ENCODE results near the gene KLF13.

KLF13 gene

DNA sequence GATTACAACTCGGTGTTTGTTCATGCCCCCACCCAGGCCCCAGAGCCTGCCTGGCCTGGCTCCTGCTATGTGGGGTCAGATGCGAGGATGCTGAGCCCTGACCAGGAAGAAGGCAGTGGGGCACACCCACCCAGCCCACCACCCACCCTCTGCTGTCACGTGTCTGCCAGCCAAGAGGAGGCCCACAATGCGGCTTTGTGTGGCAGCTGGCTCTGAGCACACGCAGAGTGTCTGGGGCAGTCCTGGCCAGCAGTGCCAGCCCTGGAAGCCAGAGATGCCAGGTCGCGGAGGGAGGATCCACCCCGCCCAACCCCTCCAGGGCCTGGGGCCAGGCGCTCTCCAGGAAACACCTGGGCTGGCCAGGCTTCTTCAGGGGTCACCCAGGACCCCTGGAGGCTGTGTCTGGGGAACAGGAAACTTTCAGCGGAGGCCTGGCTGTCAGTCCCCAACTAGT, 26.4 kb upstream of the KLF13 start:
- no peak for DNase-seq (ENCODE audit: low read depth in 3 of 3)

- DNase-seq (ENCODE audit: low read depth in 3 of 3) = no peak
Measured at GRCh38 chr15:31300981-31301672, 25.5 kb upstream of the KLF13 start.

GRCh38 chr15:31301673-31301990, 25.0 kb upstream of the KLF13 start:
- DNase-seq (ENCODE audit: low read depth in 3 of 3) = no peak

DNA sequence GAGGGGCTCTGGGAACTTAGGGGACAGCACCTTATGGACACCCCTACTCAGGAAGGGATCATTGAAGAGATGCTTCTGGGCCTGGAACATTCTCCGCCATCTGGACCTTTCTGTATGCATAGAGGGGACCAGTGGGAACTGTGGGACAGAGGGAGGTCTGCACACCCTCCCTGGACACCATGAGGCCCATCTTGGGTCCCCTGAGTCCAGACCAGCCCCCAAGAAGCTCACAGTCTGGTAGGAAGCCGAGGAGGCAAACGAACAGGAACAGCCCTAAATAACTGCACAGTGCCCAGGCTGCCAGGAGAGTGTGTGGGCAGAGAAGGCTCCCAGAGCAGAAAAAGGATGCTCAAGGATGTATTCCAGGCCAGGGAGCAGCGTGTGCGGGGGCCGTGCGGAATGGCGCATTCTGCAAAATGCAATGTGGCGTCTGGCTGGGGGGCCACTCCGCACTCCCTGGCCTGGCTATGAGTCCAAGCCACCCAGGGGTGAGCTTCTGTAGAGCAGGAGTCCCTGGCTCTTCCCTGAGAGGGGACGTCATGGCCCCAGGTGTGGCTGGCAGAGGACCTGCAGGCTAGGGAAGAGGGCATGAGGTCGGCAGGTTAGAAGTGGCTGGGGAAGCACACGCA, 24.5 kb upstream of the KLF13 start:
- DNase-seq (ENCODE audit: low read depth in 3 of 3) = no peak

GRCh38 chr15:31302778-31303725, 23.6 kb upstream of the KLF13 start:
- no peak for DNase-seq (ENCODE audit: low read depth in 3 of 3)

- DNase-seq (ENCODE audit: low read depth in 3 of 3) = no peak
Measured at GRCh38 chr15:31303726-31304648, 22.6 kb upstream of the KLF13 start.

GRCh38 chr15:31304751-31305365, 21.8 kb upstream of the KLF13 start:
- no peak for DNase-seq (ENCODE audit: low read depth in 3 of 3)

DNA sequence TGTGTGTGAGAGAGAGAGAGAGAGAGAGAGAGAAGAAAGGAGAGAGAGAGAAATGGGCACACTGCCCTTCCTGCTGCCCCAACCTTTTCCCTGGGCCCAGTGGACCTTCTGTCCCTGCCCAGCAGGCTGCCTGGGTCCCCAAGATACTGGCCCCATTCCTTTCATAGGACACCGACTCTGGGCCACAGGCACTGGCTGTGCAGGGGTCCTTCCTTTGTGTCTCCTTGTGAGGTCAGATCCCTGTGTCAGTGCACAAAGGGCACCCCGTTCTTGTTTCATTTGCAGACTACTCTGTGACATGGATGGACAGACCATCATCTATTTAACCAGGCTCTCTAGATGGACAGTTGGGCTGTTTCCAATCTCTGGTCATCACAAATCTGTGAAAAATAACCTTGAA, 21.3 kb upstream of the KLF13 start:
- DNase-seq (ENCODE audit: low read depth in 3 of 3) = no peak

DNA sequence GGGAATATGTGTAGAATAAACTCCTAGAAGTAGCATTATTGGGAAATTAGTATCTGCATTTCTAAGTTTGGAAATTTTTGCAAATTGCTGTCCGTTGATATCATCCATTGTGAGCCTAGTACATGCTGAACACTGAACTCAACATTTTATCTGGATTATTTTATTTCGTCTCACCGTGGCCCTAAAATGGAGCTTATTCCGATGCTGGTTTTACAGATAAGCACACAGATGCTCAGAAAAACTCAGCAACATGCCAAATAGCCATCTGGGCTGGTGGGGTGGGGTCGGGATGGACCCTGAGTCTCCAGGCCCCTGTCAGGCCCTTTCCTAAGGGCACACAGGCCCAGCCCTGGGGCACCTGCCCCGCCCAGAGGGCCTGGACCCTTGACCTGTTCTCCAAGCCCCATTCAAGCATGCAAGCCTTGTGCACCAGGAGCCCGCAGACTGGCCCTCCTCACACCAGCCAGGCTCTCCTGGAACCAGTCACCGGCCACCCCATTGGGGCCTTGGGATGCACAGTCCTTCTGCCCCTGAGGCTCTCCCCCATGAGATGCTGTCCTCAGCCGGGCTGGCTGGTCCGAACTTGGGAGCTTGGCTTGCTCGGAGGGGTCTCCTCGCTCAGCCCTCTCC, 20.7 kb upstream of the KLF13 start:
- no peak for DNase-seq (ENCODE audit: low read depth in 3 of 3)

GRCh38 chr15:31306426-31307269, 20.0 kb upstream of the KLF13 start:
- no peak for DNase-seq (ENCODE audit: low read depth in 3 of 3)

DNA sequence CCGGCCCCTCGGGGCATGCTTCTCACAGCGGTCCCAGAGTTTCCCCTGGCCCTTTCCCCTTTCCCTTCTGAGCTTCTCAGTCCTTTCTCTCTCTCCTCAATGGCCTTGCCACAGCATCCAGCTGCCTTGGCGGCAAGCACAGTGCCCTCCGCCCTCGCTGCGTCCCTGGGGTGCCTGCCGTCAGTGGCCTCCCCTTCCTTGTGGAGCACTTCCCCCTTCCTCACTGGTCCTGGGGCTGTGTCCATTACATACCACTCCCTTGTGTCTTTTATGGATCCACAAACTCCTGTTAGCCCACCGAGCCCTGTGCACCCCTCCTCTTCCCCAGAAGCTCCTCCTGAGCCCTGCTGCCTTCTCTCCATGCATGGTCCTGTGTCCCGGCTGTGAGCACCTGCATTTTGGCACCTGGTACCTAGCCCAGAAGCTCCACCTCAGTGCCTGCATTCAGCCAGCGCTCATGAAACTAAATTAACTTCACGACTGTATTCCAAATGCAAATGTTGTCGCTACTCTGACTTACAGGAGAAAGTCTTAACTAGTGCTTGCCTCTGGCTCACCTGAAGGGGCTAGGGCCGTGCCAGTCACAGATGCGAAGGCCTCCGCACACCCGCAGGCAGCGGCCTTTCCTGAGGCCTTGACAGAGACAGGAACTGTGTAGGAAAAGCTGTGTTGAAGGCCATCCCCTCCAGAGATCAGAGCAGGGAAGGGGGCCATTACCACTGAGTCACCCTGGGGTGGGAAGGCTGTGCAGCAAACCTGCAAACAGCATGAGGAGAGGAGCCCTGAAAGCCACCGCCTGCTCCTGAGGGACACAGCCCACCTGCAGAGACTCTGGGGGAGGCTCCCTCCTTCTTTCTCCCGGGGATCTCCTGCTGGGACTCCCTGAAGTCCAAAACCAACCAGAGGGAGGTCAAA, 19.1 kb upstream of the KLF13 start:
- DNase-seq (ENCODE audit: low read depth in 3 of 3) = no peak

- DNase-seq (ENCODE audit: low read depth in 3 of 3) = no peak
Measured at GRCh38 chr15:31308185-31308639, 18.4 kb upstream of the KLF13 start.

- no peak for DNase-seq (ENCODE audit: low read depth in 3 of 3)
Measured at GRCh38 chr15:31309893-31310606, 16.6 kb upstream of the KLF13 start.

GRCh38 chr15:31311735-31312619, 14.7 kb upstream of the KLF13 start:
- DNase-seq (ENCODE audit: low read depth in 3 of 3) = no peak

- no peak for DNase-seq (ENCODE audit: low read depth in 3 of 3)
Measured at GRCh38 chr15:31313223-31313622, 13.4 kb upstream of the KLF13 start.

DNA sequence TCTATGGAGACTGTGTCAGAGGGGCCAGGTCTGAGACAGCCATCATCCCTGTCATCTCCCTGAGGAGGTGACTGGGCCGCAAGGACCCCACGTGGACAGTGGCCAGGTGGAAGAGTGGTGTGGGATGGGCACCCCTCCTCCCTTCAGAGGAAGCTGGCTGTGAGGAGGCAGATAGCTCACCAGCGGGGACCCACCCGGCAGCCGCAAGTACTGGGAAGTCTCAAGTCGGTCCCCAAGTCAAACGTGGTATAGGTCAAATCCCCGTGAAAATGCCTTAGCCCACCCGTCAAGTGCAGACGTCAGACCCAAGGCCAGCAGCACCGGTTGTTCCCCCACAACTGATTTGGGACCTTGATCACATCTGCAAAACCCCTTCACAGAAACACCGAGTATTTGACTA, 12.3 kb upstream of the KLF13 start:
- no peak for DNase-seq (ENCODE audit: low read depth in 3 of 3)

Measured in stimulated activated CD4-positive, alpha-beta T cell treated with anti-CD3 and anti-CD28 coated beads, TNF-alpha, amount 100 ng/mL, for 48 hours (primary cell).